ENCODE results near the gene EXD2.

GRCh38 chr14:69226736-69227135 lies 35.4 kb downstream of the EXD2 start:
- TF ChIP-seq, protein P1, sequence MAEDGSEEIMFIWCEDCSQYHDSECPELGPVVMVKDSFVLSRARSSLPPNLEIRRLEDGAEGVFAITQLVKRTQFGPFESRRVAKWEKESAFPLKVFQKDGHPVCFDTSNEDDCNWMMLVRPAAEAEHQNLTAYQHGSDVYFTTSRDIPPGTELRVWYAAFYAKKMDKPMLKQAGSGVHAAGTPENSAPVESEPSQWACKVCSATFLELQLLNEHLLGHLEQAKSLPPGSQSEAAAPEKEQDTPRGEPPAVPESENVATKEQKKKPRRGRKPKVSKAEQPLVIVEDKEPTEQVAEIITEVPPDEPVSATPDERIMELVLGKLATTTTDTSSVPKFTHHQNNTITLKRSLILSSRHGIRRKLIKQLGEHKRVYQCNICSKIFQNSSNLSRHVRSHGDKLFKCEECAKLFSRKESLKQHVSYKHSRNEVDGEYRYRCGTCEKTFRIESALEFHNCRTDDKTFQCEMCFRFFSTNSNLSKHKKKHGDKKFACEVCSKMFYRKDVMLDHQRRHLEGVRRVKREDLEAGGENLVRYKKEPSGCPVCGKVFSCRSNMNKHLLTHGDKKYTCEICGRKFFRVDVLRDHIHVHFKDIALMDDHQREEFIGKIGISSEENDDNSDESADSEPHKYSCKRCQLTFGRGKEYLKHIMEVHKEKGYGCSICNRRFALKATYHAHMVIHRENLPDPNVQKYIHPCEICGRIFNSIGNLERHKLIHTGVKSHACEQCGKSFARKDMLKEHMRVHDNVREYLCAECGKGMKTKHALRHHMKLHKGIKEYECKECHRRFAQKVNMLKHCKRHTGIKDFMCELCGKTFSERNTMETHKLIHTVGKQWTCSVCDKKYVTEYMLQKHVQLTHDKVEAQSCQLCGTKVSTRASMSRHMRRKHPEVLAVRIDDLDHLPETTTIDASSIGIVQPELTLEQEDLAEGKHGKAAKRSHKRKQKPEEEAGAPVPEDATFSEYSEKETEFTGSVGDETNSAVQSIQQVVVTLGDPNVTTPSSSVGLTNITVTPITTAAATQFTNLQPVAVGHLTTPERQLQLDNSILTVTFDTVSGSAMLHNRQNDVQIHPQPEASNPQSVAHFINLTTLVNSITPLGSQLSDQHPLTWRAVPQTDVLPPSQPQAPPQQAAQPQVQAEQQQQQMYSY (CRISPR knock-in tag; IDR thresholded peaks at IDR 0.05): no peak
- TF ChIP-seq CTCF (IDR thresholded peaks at IDR 0.05) (no peak), ATF3 (CRISPR knock-in tag; conservative IDR thresholded peaks at IDR 0.05) (no peak)
